NCI-H345 (cell line): ENCODE measurements around the gene LRRC53.

ENCODE experiments used
- DNase-seq: peaks from one replicate; lab custom pipeline; 2025; lab: John Stamatoyannopoulos, UW

Gene LRRC53

GRCh38 chr1:74502858-74503257 lies 9.6 kb downstream of the LRRC53 start:
- DNase-seq, result no peak

DNA sequence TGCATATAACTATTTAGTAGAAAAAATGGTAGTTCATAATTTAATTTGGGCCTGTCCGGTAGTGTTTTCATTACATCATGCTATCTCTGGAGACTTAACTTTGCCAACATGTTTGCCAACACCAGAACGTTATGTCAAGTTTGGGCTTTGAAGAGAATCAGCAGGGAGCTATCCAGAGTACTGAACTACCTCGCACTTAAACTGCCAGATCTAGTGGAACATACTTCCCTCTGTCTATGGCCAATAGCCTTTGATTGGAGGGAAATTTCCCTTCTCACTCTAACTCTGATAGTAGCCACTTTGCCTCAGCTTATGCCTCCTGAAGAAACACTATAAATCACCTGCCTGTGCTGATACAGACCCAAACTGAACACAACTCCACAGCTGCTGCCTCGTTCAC lies 10.0 kb downstream of the LRRC53 start:
- DNase-seq, result no peak

GRCh38 chr1:74498901-74499300 lies 13.5 kb downstream of the LRRC53 start:
- DNase-seq, result no peak

- no peak for DNase-seq
These were observed 15.7 kb downstream of the LRRC53 start for GRCh38 chr1:74496669-74497068.

DNA sequence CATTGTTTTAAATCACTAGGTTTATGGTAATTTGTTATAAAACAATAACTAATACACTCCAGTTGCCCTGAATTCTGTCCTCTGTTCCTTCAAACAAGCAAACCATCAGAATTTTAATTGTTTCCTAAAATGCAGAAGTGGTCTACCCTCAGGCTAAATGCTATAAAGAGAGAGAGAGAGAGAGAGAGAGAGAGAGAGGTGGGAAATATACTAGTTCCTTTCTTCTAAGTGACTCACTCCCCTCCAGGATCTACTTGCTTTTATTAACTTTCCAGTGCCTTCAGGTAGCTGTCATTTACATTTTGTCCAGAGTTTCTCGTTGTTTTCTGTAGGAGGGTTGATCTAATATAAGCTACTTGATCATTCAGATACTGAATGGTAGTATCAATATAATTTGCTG lies 26.4 kb downstream of the LRRC53 start:
- no peak for DNase-seq

DNA sequence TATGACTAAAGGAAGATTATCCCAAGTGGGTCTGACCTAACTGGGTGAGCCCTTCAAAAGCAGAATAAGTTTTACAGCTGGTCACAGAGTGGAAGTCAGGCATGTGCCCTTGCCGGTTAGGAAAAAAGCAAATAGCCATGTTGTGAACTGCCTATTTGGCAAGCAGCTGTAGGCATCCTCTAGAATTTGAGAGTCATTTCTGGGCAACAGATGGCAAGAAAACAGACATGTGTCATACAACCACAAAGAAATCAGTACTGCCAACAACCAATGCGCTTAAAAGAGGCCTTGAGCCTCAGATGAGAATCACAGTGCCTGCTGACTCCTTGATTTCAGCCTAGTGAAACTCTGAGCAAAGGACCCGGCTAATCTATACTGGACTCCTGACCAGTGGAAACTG lies 26.8 kb downstream of the LRRC53 start:
- DNase-seq, result no peak

GRCh38 chr1:74481607-74482006 lies 30.8 kb downstream of the LRRC53 start:
- no peak for DNase-seq

- DNase-seq, result no peak
These were observed 32.3 kb downstream of the LRRC53 start for GRCh38 chr1:74480068-74480467.

DNA sequence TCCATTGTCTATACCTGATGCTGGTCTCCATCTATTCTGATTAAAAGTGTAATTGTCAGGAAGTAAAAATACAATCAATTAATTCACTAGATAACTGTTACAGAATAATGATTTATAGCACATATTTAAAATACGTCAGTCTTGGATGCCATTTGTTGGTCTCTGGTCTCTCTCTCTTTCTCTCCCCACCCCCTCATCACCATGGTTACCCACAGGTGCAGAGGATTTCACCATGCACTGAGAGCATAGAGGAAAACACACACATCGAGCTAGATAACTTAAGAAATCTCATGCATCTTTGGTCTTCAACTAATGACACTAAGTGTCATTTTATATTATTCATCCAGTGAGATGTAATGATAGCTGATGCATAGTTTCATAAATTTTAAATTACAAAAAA lies 33.4 kb downstream of the LRRC53 start:
- DNase-seq, result no peak

- DNase-seq, result no peak
These were observed 37.8 kb downstream of the LRRC53 start for GRCh38 chr1:74474585-74474984.

- DNase-seq, result no peak
These were observed 40.9 kb downstream of the LRRC53 start for GRCh38 chr1:74471470-74471869.

DNA sequence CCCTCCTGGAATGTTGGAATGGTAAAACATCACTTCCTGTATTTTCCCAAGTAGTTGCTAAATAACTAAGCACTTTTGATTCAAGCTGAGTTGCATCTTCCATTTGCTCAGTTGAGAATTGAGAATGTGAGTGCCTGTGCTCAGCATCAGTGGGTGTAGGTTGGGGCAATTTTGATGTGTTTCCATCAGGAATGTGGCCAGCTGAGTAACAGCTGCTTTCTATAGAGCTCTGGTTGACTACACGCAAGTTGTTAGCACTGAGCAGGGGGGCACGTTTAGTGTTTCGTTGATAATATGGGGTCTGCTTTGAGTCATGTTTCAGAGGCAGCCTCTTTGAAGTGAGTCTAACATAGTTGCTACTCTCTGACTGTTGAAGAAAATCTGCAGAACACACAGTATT lies 41.5 kb downstream of the LRRC53 start:
- DNase-seq, result no peak

GRCh38 chr1:74470251-74470650 lies 42.2 kb downstream of the LRRC53 start:
- DNase-seq, result no peak

- DNase-seq, result peak; percentile 77
These were observed 43.3 kb downstream of the LRRC53 start for GRCh38 chr1:74468982-74469603.

- DNase-seq, result peak; percentile 91
These were observed 44.5 kb downstream of the LRRC53 start for GRCh38 chr1:74467786-74468377.

- no peak for DNase-seq
These were observed 47.2 kb downstream of the LRRC53 start for GRCh38 chr1:74465193-74465681.

DNA sequence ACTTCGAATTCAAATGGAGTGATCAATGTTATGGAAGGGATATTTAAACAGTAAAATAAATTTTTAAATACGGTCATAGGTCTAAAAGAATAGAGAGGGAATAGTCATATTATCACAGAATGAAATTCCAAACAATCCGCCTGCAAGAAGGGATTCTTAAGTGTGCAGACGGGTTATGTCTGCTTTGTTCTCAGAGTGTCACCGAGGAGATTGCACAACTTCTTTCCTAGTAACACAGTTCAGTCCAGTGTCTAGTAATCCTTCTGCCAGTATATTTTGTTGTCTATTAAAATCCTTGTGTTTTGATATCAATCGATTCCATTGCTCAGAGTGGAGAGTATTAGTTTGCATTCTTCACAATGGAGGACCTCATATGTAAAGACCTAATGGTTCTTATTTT lies 48.4 kb downstream of the LRRC53 start:
- no peak for DNase-seq

- no peak for DNase-seq
These were observed 49.0 kb downstream of the LRRC53 start for GRCh38 chr1:74463333-74463988.

DNA sequence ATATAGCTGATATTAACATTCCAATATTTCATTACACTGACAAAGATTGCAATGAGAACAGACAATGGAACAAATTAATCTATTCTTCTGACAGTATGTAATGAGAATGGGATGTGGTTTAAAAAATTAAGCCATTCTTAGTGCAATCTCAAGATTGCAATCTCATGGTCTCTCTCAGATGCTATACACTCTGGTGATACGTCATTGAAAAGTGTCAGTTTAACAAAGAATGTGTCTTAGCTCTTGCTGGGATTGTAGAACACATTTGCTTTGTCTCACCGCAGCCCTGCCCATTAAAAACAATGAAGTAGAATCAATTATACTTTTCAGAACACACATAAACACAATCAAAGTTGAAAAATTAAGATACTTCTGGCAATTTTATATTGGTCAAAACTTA lies 55.2 kb downstream of the LRRC53 start:
- no peak for DNase-seq

DNA sequence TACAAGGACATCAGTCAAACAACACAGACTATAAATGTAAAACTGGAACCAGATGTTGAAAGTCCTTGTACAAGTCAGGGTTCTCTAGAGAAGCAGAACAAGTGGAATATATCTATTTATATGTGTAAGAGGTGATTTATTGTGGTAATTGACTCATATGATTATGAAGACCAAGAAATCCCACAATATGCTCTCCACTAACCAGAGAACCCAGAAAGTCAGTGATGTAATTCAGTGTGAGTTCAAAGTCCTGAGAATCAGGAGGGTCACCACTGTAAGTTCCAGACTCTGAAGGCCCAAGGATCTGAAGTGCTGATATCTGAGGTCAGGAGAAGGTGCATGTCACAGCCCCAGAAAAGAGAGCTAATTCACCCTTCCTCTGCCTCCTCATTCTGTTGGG lies 57.0 kb downstream of the LRRC53 start:
- DNase-seq, result no peak

- no peak for DNase-seq
These were observed 59.1 kb downstream of the LRRC53 start for GRCh38 chr1:74453277-74453676.

DNA sequence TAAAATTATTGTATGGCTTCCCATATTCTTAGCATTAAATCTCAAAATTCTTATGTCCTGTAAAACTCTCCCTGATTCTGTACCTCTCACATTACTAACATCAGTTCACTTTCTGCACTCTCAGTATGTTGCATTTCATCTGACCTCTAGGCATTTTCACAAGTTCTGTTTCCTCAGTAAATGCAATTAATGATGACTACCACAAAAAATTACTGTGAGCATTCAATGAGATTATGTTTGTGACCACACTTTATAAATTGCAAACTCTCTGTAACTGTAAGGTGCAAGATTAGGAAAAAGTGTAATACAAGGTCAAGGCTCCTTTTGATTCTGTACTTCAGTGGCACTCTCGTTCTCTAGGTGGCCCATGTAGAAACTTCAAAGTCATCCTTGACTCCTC lies 60.4 kb downstream of the LRRC53 start:
- no peak for DNase-seq

DNA sequence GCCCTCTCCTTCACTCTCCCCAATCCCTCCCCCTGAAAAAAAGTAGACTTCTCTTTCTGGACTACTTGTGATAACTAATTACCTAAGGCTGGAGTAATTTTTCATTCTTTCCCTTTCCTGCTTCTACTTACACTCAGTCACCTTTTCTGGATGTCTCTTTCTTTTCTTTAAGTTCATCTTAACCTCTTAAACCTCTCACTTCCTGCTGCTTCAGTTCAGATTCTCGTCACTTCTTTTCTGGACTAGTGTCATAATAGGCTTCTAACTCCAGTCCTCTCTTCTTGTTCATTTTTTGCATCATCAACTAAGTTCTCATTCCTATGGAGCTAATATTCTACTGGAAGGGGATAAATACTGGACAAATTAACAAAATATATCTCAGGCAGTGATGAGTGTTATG lies 75.4 kb downstream of the LRRC53 start:
- no peak for DNase-seq

DNA sequence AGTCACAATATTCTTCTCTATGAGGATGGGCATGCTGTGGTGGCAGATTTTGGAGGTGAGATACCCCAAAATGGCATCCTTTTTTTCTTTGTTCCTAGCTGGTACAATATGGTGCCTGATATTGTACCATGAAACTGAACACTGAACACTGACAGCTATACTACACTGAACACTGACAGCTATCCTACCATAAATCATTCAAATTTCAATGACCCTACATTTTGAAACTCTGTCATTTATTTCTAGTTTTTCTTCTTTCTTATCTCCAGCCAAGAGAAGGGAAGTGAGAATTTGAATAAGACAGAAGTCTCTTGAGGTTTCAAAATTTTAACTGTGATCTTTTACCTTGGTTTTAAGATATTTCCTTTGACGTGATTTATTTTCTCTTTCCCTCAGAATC lies 76.3 kb downstream of the LRRC53 start:
- DNase-seq, result no peak
